HEK293T (cell line): ENCODE results near the gene C13orf42.

Source experiments
- CTCF ChIA-PET: fragments of 350-600 bp; formaldehyde crosslinking; extraction: SDS; loops from one replicate; lab custom pipeline; 2021; ENCODE audit warnings: antibody characterized with exemption, inconsistent platforms; lab: Yijun Ruan, JAX
- POLR2A ChIA-PET: fragments of 350-600 bp; formaldehyde crosslinking; extraction: SDS; loops from one replicate; lab custom pipeline; 2020; ENCODE audit warnings: antibody characterized with exemption, inconsistent platforms; lab: Yijun Ruan, JAX
- DNase-seq: peaks from one replicate; pipeline ENCODE4 v3.0.0; 2012; ENCODE audit warnings: mixed read lengths; ENCODE audit errors: extremely low spot score
- ARNT ChIP-seq: fragments of 450-650 bp; IDR thresholded peaks from 2 replicates; pipeline ENCODE4 v1.6.1; 2017; ENCODE audit warnings: mild to moderate bottlenecking
- BHLHE40 ChIP-seq: fragments of 450-650 bp; IDR thresholded peaks from 2 replicates; pipeline ENCODE4 v1.6.1; 2016; ENCODE audit warnings: mild to moderate bottlenecking, moderate library complexity, borderline replicate concordance
- CTBP1 ChIP-seq: fragments of 450-650 bp; IDR thresholded peaks from 2 replicates; pipeline ENCODE4 v1.6.1; 2016; ENCODE audit warnings: borderline replicate concordance
- ELF4 ChIP-seq: fragments of 450-650 bp; IDR thresholded peaks from 2 replicates; pipeline ENCODE4 v1.6.1; 2017; ENCODE audit warnings: antibody characterized with exemption
- FOXA1 ChIP-seq: fragments of 450-650 bp; IDR thresholded peaks from 2 replicates; pipeline ENCODE4 v1.6.1; 2016; ENCODE audit warnings: mild to moderate bottlenecking
- FOXK2 ChIP-seq: fragments of 450-650 bp; IDR thresholded peaks from 2 replicates; pipeline ENCODE4 v1.6.1; 2016; ENCODE audit warnings: mild to moderate bottlenecking
- FOXM1 ChIP-seq: fragments of 450-650 bp; IDR thresholded peaks from 2 replicates; pipeline ENCODE4 v1.6.1; 2017; ENCODE audit warnings: mild to moderate bottlenecking, borderline replicate concordance
- HDGF ChIP-seq: fragments of 450-650 bp; IDR thresholded peaks from 2 replicates; pipeline ENCODE4 v1.6.1; 2017; ENCODE audit warnings: antibody characterized with exemption, borderline replicate concordance
- L3MBTL2 ChIP-seq: fragments of 450-650 bp; conservative IDR thresholded peaks from 2 replicates; pipeline ENCODE4 v1.6.1; 2016; ENCODE audit warnings: mild to moderate bottlenecking
- LEF1 ChIP-seq: fragments of 450-650 bp; IDR thresholded peaks from 2 replicates; pipeline ENCODE4 v1.6.1; 2017; ENCODE audit warnings: mild to moderate bottlenecking, borderline replicate concordance
- NFRKB ChIP-seq: fragments of 450-650 bp; IDR thresholded peaks from 2 replicates; pipeline ENCODE4 v1.6.1; 2016; ENCODE audit warnings: mild to moderate bottlenecking, moderate library complexity
- SP1 ChIP-seq: fragments of 450-650 bp; IDR thresholded peaks from 2 replicates; pipeline ENCODE4 v1.6.1; 2017
- SUZ12 ChIP-seq: fragments of 450-650 bp; IDR thresholded peaks from 2 replicates; pipeline ENCODE4 v1.6.1; 2016; ENCODE audit warnings: mild to moderate bottlenecking
- TARDBP ChIP-seq: fragments of 450-650 bp; IDR thresholded peaks from 2 replicates; pipeline ENCODE4 v1.6.1; 2016
- ZNF384 ChIP-seq: fragments of 450-650 bp; IDR thresholded peaks from 2 replicates; pipeline ENCODE4 v1.6.1; 2016
- TF ChIP-seq, protein P1 (sequence below): fragments of 450-650 bp; IDR thresholded peaks from 2 replicates; pipeline ENCODE4 v1.6.1; 2016

C13orf42 gene

GRCh38 chr13:51047434-51048165 is 63.5 kb downstream of the C13orf42 start:
- CTCF ChIA-PET: no interaction called here
- TF ChIP-seq SP1 (no peak), BHLHE40 (no peak), ELF4 (no peak), ARNT (no peak), TARDBP (no peak), L3MBTL2 (no peak), FOXA1 (no peak)
- TF ChIP-seq, protein P1, sequence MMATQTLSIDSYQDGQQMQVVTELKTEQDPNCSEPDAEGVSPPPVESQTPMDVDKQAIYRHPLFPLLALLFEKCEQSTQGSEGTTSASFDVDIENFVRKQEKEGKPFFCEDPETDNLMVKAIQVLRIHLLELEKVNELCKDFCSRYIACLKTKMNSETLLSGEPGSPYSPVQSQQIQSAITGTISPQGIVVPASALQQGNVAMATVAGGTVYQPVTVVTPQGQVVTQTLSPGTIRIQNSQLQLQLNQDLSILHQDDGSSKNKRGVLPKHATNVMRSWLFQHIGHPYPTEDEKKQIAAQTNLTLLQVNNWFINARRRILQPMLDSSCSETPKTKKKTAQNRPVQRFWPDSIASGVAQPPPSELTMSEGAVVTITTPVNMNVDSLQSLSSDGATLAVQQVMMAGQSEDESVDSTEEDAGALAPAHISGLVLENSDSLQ: no peak
- POLR2A ChIA-PET: interaction anchor here (0.5 kb wide), 1 partner anchor 292 kb away, joined by 3 read pairs; no protein-coding TSS in a partner anchor
- no peak for DNase-seq

DNA sequence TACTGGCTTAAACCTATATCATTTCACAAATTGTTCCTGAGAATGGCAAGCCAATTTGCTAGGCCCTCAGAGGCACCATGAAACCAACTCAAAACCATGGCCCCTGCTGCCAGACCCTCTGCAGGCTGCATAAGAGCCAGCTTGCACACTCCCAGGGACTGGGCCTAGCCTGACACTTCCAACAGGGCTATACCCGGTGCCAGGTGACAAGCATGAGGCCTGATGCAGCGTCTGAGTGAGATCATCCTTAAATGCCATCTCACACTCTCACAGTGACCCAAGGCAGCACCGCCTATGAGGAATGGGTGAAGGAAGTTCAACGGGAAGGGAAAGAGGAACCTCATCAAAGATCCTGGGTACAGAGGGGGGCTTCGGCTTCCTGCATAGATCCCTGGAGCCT is 65.6 kb downstream of the C13orf42 start:
- TF ChIP-seq FOXA1: no peak
- no peak for TF ChIP-seq SP1
- TF ChIP-seq ARNT: no peak
- no peak for TF ChIP-seq BHLHE40
- no peak for TF ChIP-seq LEF1
- TF ChIP-seq FOXM1: no peak
- no peak for TF ChIP-seq SUZ12
- TF ChIP-seq ZNF384: no peak
- no peak for TF ChIP-seq FOXK2
- TF ChIP-seq L3MBTL2: no peak
- TF ChIP-seq HDGF: no peak
- TF ChIP-seq ELF4: no peak
- TF ChIP-seq, protein P1: no peak
- TF ChIP-seq NFRKB: no peak
- TF ChIP-seq CTBP1: no peak
- ChIA-PET CTCF (no interaction called here), POLR2A (no interaction called here)
- no peak for DNase-seq

- no peak for DNase-seq
- ChIA-PET CTCF (no interaction called here), POLR2A (no interaction called here)
- TF ChIP-seq ZNF384 (no peak), FOXM1 (no peak), ARNT (no peak), NFRKB (no peak), BHLHE40 (no peak), L3MBTL2 (no peak), HDGF (no peak), LEF1 (no peak), CTBP1 (no peak), FOXK2 (no peak), ELF4 (no peak), TARDBP (no peak), SP1 (no peak), SUZ12 (no peak), FOXA1 (no peak)
- TF ChIP-seq, protein P1: no peak
Observed at GRCh38 chr13:51044023-51044665, 66.9 kb downstream of the C13orf42 start.

DNA sequence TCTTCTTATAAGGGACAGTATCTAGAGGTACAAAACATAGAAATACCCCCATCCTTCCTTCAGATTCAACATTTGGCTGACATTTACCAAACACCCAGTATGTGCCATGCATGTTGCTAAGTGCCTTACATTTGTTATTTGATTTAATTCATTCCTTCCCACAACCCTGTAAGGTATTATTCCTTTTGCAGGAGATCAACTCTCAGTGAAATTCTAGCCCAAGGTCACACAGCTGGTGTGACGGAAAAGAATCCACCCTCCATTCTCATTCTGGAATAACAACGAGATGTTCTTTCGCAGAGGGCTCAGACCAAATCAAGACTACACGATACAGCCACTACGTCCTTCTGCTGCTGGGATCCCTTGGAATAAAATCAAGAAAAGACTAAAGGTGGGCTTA is 67.8 kb downstream of the C13orf42 start:
- TF ChIP-seq BHLHE40 (no peak), L3MBTL2 (no peak), NFRKB (no peak), HDGF (no peak), ZNF384 (no peak), TARDBP (no peak), LEF1 (no peak), FOXM1 (no peak), FOXA1 (no peak)
- TF ChIP-seq, protein P1: no peak
- no peak for DNase-seq
- CTCF ChIA-PET: no interaction called here
- POLR2A ChIA-PET: no interaction called here

- POLR2A ChIA-PET: no interaction called here
- TF ChIP-seq SUZ12 (no peak), HDGF (no peak), NFRKB (no peak), ARNT (no peak), FOXA1 (no peak), SP1 (no peak), TARDBP (no peak), LEF1 (no peak), CTBP1 (no peak), FOXM1 (no peak), ELF4 (no peak), FOXK2 (no peak), L3MBTL2 (no peak)
- CTCF ChIA-PET: no interaction called here
- no peak for DNase-seq
Observed at GRCh38 chr13:51041710-51042109, 69.4 kb downstream of the C13orf42 start.
